ENCODE results near the gene HLA-DOA. TPM values are rescaled to one million over a fixed set of nuclear protein-coding genes. Genes with fewer than 3 reads are reported as not detected.

HLA-DOA gene
- polyA plus RNA-seq, 3 donors = 4.4 to 6.1 (median 5.1) TPM

DNA sequence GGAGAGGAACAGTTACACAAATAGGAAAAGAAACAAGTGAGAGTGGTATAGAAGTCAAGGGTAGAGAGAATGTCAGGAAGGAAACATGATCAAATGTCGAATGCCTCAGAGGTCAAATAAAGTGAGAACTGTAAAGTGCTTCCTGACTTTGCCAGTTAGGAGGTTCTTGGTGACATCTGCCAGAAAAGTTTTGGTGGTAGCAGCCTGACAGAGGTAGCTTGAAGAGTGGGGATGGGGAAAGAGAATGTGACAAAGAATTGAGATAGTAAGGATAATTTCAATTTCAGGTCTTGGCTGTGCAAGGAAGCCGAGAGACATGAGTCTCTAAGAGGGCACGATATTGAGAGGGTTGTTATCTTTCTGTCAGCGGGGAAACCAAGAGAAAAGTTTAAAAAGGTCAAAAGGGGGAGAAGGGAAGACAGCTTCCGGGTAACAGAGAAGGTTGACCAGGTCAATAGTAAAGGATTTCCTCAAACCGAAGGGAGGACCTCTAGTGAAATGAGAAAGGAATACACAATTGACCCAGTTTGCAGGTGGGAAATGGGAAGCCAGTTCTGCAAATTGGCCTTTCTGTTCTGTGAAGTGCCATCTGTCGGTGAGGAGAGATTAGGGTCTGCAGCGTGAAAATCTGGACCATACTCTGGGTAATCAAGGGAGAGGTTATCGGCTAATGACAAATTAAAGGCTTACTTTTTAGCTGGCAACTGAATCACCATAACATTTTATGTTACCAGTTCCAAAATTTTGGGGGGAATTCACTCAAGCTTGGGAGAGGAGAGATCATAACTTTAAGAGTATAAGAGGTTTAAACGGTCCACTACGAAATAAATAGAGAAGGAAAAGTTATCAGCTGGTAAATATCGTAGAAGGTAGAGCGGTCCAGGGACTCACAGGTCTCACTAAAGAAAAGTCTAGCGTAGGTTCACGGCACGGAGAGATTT is 42.0 kb downstream of the HLA-DOA start:
- DNase-seq = peak; percentile 43

DNA sequence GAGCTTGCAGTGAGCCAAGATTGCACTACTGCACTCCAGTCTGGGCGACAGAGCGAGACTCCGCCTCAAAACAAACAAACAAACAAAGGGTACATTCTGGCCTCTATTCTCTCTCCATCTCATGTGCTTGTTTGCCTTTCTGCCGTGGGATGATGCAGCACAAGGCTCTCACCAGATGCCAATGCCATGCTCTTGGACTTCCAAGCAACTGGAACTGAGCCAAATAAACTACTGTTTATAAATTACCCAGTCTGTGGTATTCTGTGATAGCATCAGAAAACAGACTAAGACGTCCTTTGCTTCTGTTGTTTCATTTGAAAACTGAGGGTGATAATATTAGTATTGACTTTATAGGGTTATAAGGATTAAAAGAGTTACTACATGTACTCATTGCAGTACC is 44.6 kb downstream of the HLA-DOA start:
- no peak for DNase-seq

DNA sequence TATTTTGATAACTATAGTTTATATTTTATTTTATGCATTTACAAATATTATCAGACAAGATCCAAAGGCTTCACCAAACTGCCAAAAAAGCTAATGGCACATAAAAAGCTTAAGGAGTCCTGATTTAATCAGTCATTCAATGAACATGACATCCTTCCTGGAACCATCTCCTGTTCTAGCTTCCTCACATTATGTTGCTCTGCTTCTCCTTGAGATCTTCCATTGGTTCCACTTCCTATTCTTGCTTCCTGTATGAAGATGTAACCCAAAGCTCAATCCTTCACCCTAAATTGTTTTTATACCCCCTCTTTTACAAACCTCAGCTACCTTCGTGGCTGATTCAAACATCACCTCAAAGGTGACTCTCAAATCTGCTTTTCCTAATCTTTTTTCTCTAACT is 45.5 kb downstream of the HLA-DOA start:
- no peak for DNase-seq

DNA sequence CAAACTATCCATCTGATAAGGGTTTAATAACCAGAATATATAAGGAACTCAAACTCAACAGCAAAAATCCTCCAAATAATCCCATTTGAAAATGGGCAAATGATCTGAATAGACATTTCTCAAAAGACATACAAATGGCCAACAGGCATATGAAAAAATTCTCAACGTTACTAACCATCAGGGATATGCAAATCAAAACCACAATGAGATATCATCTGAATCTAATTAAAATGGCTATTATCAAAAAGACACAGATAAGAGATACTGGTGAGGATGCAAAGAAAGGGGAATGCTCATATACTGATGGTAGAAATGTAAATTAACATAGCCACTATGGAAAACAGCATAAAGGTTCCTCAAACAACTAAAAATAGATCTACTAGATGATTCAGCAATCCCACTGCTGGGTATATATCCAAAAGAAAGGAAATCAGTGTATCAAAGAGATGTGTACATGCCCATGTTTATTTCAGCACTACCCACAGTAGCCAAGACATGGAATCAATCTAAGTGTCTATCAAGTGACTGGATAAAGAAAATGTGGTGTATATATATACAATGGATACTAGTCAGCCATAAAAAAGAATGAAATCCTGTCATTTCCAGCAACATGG is 47.1 kb downstream of the HLA-DOA start:
- no peak for DNase-seq

DNA sequence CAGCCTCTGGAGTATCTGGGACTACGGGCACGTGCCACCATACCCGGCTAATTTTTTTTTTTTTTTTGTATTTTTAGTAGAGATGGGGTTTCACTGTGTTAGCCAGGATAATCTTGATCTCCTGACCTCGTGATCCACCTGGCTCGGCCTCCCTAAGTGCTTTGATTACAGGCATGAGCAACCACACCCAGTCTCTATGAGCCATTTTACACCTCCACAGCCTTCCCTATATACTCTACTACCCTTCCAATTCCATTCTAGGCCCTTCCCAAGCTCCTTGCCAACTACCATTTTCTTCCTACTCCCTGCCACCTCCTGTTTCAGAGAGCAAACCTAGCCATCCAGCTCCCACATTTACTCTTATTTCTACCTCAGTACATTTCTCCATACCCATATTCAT is 48.8 kb downstream of the HLA-DOA start:
- DNase-seq = no peak

DNA sequence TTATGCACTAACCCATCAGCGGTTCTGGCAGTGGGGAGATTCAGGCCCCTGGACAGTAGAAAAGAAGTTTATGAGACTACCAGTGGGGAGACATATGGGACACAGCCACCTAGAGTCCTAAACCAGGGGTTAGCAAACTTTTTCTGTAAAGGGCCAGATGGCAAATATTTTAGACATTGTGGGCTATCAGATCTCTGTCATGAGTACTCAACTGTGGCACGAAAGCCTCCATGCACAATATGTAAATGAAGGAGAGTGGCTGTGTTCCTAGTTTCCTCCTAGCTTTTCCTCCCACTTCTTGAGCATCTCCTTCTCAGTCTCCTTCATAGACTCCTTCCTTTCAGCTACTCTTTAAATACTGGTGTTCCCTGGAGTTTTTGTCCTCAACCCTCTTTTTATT is 53.2 kb downstream of the HLA-DOA start:
- DNase-seq = no peak

DNA sequence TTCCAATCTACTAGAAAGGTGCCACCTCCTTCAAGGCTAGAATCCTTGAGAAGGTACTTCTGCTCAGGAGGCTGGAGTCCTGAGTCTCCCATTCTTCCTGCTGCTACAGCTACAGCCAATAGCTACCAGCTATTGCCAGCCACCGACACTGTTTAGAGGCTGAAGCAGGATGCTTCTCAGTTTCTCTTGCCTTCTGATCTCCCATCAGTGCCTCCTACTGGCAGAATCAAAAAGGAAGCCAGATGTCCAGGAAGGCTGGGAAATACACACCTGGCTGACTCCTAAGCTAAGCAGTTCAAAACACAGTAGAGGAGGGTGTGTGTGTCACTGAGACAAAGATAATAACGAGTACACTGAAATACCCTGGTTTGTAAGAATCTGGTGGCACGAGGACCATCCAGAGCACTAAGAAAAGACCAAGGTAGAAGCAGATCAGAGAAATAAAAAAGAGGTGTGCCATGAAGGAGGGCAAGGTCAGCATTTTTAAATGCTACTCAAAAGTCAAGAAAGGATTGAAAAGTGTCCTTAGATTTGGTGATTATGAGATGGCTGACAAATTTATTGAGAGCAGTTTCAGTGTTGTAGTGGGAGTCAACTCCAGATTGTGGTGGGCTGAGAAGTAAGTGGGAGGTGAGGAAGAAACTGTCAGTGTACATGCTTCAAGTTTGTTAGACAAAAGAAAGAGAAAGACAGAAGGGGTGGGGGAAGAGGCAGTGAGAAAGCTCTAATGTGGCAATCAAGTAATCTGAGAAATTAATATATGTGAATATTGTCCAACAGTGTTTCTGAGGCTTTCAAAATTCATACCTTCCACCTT is 54.2 kb downstream of the HLA-DOA start:
- DNase-seq = peak; percentile 48

DNA sequence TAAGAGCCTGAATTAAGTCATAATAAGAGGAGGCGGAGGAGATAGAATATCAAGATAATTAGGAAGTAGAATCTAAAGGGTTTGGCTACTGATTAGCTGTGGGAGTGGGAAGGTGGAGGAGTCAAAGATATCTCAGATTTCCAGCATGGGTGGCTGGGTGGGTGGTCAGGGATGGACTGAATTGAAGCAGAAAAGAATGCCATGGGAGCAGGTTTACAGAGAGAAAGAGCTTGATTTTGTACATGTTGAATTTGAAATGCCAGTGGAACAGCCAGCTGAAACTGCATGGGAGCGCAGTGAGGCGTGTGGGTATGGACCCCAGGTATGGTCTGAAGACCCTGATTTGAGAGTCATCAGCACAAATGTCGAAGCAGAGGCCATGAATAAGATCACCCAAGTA is 55.1 kb downstream of the HLA-DOA start:
- peak; percentile 47 for DNase-seq

Other genes starting within 250 kb of the HLA-DOA start
- 1 to 10 TPM in 2 of 3 donors, under 1 TPM in 1; 0.52 to 2.0 (median 1.5) TPM for gene HLA-DQB2, start 246.1 kb downstream of the HLA-DOA start, polyA plus RNA-seq (ENCODE audit: insufficient read length in 3 of 3)
- gene HLA-DOB, start 192.6 kb downstream of the HLA-DOA start, polyA plus RNA-seq (ENCODE audit: insufficient read length in 3 of 3) = under 1 TPM; 0.17 to 0.31 (median 0.18) TPM
- gene TAP2, start 170.9 kb downstream of the HLA-DOA start, polyA plus RNA-seq (ENCODE audit: insufficient read length in 3 of 3) = 10 to 100 TPM in 2 of 3 donors, 1 to 10 TPM in 1; 9.9 to 13.1 (median 10.5) TPM
- 10 to 100 TPM; 21.2 to 22.0 (median 21.4) TPM for gene PSMB8, start 165.5 kb downstream of the HLA-DOA start, polyA plus RNA-seq (ENCODE audit: insufficient read length in 3 of 3)
- gene TAP1, start 155.9 kb downstream of the HLA-DOA start, polyA plus RNA-seq (ENCODE audit: insufficient read length in 3 of 3) = 10 to 100 TPM in 1 of 3 donors, 1 to 10 TPM in 2; 8.6 to 11.0 (median 9.3) TPM
- gene PSMB9, start 155.4 kb downstream of the HLA-DOA start, polyA plus RNA-seq (ENCODE audit: insufficient read length in 3 of 3) = 1 to 10 TPM; 5.2 to 5.8 (median 5.5) TPM
- 10 to 100 TPM; 53.3 to 74.8 (median 60.1) TPM for gene HLA-DMB, start 68.6 kb downstream of the HLA-DOA start, polyA plus RNA-seq (ENCODE audit: insufficient read length in 3 of 3)
- 10 to 100 TPM; 12.9 to 38.8 (median 30.9) TPM for gene HLA-DMA, start 56.5 kb downstream of the HLA-DOA start, polyA plus RNA-seq (ENCODE audit: insufficient read length in 3 of 3)
- gene BRD2, start 41.0 kb downstream of the HLA-DOA start, polyA plus RNA-seq (ENCODE audit: insufficient read length in 3 of 3) = 100 to 1,000 TPM; 297 to 357 (median 329) TPM
- gene HLA-DPA1, start 64.1 kb upstream of the HLA-DOA start, polyA plus RNA-seq (ENCODE audit: insufficient read length in 3 of 3) = 10 to 100 TPM in 2 of 3 donors, 1 to 10 TPM in 1; 9.8 to 22.0 (median 21.3) TPM
- gene HLA-DPB1, start 66.4 kb upstream of the HLA-DOA start, polyA plus RNA-seq (ENCODE audit: insufficient read length in 3 of 3) = 10 to 100 TPM; 13.0 to 21.6 (median 19.9) TPM
- gene COL11A2, start 182.9 kb upstream of the HLA-DOA start, polyA plus RNA-seq (ENCODE audit: insufficient read length in 3 of 3) = 1 to 10 TPM; 4.8 to 7.7 (median 5.8) TPM
- gene RXRB, start 191.1 kb upstream of the HLA-DOA start, polyA plus RNA-seq (ENCODE audit: insufficient read length in 3 of 3) = 10 to 100 TPM; 58.1 to 67.5 (median 61.9) TPM
- gene SLC39A7, start 191.3 kb upstream of the HLA-DOA start, polyA plus RNA-seq (ENCODE audit: insufficient read length in 3 of 3) = 100 to 1,000 TPM; 104 to 127 (median 121) TPM
- 10 to 100 TPM; 28.0 to 31.6 (median 31.2) TPM for gene HSD17B8, start 195.1 kb upstream of the HLA-DOA start, polyA plus RNA-seq (ENCODE audit: insufficient read length in 3 of 3)
- gene RING1, start 198.9 kb upstream of the HLA-DOA start, polyA plus RNA-seq (ENCODE audit: insufficient read length in 3 of 3) = 10 to 100 TPM; 61.9 to 65.3 (median 61.9) TPM